Measurements from ENCODE around the gene MICU1. TPM values are rescaled to one million over a fixed set of nuclear protein-coding genes. Genes with fewer than 3 reads are reported as not detected.
A peak's percentile ranks its signal among the peaks of the same experiment; 100 is the strongest.

The MICU1 gene
- total RNA-seq, 1 donor from 2014 or later: 29.2 TPM

DNA sequence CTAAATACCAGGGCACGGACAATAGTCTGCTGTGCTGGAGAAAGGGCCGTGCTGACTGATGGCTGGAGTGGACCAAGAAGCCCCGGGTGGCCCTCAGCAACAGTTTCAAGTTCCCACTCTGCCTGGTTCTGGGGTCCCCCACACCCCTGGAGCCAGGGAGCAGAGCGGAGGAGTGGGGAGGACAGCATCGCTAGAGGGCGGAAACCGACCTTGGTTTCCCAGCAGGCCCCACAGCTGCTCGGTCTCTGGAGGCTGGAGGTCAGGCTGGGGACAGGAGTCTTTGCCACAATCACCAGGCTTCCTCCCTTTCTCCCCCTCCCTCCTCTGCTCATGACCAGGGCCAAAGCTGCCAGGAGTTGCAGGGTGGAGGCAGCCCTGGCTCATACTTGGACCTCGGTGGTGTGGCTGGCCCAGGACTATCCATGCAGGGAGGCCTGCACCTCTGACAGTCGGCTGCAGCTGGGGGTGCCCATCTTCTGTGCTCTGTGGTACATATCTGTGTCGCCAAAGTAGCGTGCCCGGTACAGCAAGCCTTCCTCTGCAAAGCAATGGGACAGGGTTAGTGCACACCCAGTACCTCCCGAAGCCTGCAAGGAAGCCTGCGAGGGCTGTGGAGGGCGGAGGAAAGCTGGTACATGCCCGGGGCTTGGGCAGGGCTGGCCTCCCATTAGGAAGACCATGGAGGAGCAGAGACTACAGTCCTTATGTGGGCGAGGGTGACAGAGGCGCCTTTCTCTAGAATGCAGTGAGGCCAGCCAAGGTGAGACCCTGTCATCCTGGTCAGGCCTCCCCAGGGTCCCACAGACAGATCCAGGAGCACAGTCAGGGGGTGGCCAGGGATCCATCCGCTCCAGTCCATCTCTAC is 290.3 kb downstream of the MICU1 start:
- DNase-seq (ENCODE audit: extremely low spot score in 2 of 2): peak in 1 of 2 donors; percentile 95
- H3K27ac ChIP-seq: peak overlapping the region; percentile 75
- H3K27me3 ChIP-seq: no peaks in the 10 kb centered on the region
- peaks cover 74% of the 10 kb centered on the region for H3K4me1 ChIP-seq
- TF ChIP-seq, protein P1, sequence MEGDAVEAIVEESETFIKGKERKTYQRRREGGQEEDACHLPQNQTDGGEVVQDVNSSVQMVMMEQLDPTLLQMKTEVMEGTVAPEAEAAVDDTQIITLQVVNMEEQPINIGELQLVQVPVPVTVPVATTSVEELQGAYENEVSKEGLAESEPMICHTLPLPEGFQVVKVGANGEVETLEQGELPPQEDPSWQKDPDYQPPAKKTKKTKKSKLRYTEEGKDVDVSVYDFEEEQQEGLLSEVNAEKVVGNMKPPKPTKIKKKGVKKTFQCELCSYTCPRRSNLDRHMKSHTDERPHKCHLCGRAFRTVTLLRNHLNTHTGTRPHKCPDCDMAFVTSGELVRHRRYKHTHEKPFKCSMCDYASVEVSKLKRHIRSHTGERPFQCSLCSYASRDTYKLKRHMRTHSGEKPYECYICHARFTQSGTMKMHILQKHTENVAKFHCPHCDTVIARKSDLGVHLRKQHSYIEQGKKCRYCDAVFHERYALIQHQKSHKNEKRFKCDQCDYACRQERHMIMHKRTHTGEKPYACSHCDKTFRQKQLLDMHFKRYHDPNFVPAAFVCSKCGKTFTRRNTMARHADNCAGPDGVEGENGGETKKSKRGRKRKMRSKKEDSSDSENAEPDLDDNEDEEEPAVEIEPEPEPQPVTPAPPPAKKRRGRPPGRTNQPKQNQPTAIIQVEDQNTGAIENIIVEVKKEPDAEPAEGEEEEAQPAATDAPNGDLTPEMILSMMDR (IDR thresholded peaks at IDR 0.05): peak in 1 of 3 experiments; percentile 14
- peak in 1 of 2 donors; percentile 5 for TF ChIP-seq POLR2AphosphoS5 (IDR thresholded peaks at IDR 0.05; ENCODE audit: insufficient read depth in 1 of 2, low read depth in 1 of 2)
- TF ChIP-seq POLR2A (IDR thresholded peaks at IDR 0.05): no peak
- intact Hi-C loops (cut with DNase I): loop anchor here (5.0 to 10.0 kb wide), 3 partner anchors 218 to 371 kb away; partner anchors contain the start of gene CHST3
- peaks cover 0 to 34% of the 10 kb centered on the region in 2 donors for H3K36me3 ChIP-seq
- no peak overlapping the region for H3K4me3 ChIP-seq
- no peaks in the 10 kb centered on the region for H3K9me3 ChIP-seq

- Histone ChIP-seq H3K27me3 (no peaks in the 10 kb centered on the region), H3K36me3 (peaks cover 0 to 26% of the 10 kb centered on the region in 2 donors), H3K9me3 (no peaks in the 10 kb centered on the region), H3K27ac (peak overlapping the region; percentile 75), H3K4me3 (no peak overlapping the region), H3K4me1 (peaks cover 67% of the 10 kb centered on the region)
- DNase-seq (ENCODE audit: extremely low spot score in 2 of 2): peak in 1 of 2 donors; percentile 98
- peak; percentile 84 to 97 for TF ChIP-seq POLR2AphosphoS5 (IDR thresholded peaks at IDR 0.05; ENCODE audit: insufficient read depth in 1 of 2, low read depth in 1 of 2)
- TF ChIP-seq, protein P1 (IDR thresholded peaks at IDR 0.05): no peak
- no peak for TF ChIP-seq POLR2A (IDR thresholded peaks at IDR 0.05)
- intact Hi-C loops (cut with DNase I): loop anchor here (5.0 to 10.0 kb wide), 4 partner anchors 63 to 370 kb away; partner anchors contain the start of genes CHST3 and DDIT4
Observed at GRCh38 chr10:72334825-72335393, 291.0 kb downstream of the MICU1 start.

- Histone ChIP-seq H3K36me3 (peaks cover 0 to 20% of the 10 kb centered on the region in 2 donors), H3K4me1 (peaks cover 72% of the 10 kb centered on the region), H3K4me3 (no peak overlapping the region), H3K27ac (peak overlapping the region; percentile 75), H3K9me3 (no peaks in the 10 kb centered on the region), H3K27me3 (no peaks in the 10 kb centered on the region)
- TF ChIP-seq, protein P1 (IDR thresholded peaks at IDR 0.05): no peak
- TF ChIP-seq POLR2AphosphoS5 (IDR thresholded peaks at IDR 0.05; ENCODE audit: insufficient read depth in 1 of 2, low read depth in 1 of 2): no peak
- intact Hi-C loops (cut with DNase I): loop anchor here (5.0 to 10.0 kb wide), 2 partner anchors 62 to 370 kb away; partner anchors contain the start of genes CHST3 and DDIT4
- no peak for DNase-seq (ENCODE audit: extremely low spot score in 2 of 2)
Observed at GRCh38 chr10:72334196-72334824, 291.6 kb downstream of the MICU1 start.

- H3K9me3 ChIP-seq: no peaks in the 10 kb centered on the region
- H3K27me3 ChIP-seq: no peaks in the 10 kb centered on the region
- intact Hi-C loops (cut with DNase I): loop anchor here (5.0 to 10.0 kb wide), 2 partner anchors 61 to 369 kb away; partner anchors contain the start of genes CHST3 and DDIT4
- no peak for DNase-seq (ENCODE audit: extremely low spot score in 2 of 2)
- no peak for TF ChIP-seq POLR2AphosphoS5 (IDR thresholded peaks at IDR 0.05; ENCODE audit: insufficient read depth in 1 of 2, low read depth in 1 of 2)
- no peak for TF ChIP-seq POLR2A (IDR thresholded peaks at IDR 0.05)
- TF ChIP-seq, protein P1 (IDR thresholded peaks at IDR 0.05): no peak
- peaks cover 0 to 12% of the 10 kb centered on the region in 2 donors for H3K36me3 ChIP-seq
- no peak overlapping the region for H3K4me3 ChIP-seq
- peaks cover 81% of the 10 kb centered on the region for H3K4me1 ChIP-seq
- peak overlapping the region; percentile 75 for H3K27ac ChIP-seq
Observed at GRCh38 chr10:72333112-72334015, 292.5 kb downstream of the MICU1 start.
